Transverse colon (tissue), 4 donors: ENCODE results near the gene ACP4. TPM values are rescaled to one million over a fixed set of nuclear protein-coding genes. Genes with fewer than 3 reads are reported as not detected.

Experiments
- DNase-seq: peaks from one replicate; pipeline ENCODE4 v3.0.0-alpha.2; 2019
- H3K27ac ChIP-seq, 4 donors: fragments of 200-600 bp; sonication (generic); 2 replicates each; pipeline ENCODE4 v1.5.1; 2016 to 2018; ENCODE audit warnings: inconsistent platforms in 4 of 4
- H3K27me3 ChIP-seq: fragments of 200-600 bp; sonication (generic); 2 replicates; pipeline ENCODE4 v1.5.1; 2017; ENCODE audit warnings: inconsistent platforms
- H3K36me3 ChIP-seq, 4 donors: fragments of 200-600 bp; sonication (generic); 2 replicates each; pipeline ENCODE4 v1.5.1; 2017 to 2019; ENCODE audit warnings: inconsistent platforms in 4 of 4
- H3K4me1 ChIP-seq, 4 donors: fragments of 200-600 bp; sonication (generic); 2 replicates each; pipeline ENCODE4 v1.5.1; 2017 to 2020; ENCODE audit warnings: inconsistent platforms in 4 of 4
- H3K4me3 ChIP-seq, 4 donors: fragments of 200-600 bp; sonication (generic); 1 replicate in 1 of 4; 2 replicates in 3 of 4; pipeline versions ENCODE4 v1.5.1 to v1.6.1; 2017 to 2019; ENCODE audit warnings: inconsistent platforms in 4 of 4
- H3K9me3 ChIP-seq, 2 donors: fragments of 200-600 bp; sonication (generic); 2 replicates each; pipeline ENCODE4 v1.5.1; 2017 to 2019; ENCODE audit warnings: inconsistent platforms in 2 of 2
- CTCF ChIP-seq, 5 experiments: fragments of 200-600 bp in 3 of 5; fragments of 450-650 bp in 2 of 5; sonication (generic) in 3 of 5; IDR thresholded peaks; 1 replicate in 2 of 5; 2 replicates in 3 of 5; pipeline ENCODE4 v1.5.1; 2016 to 2017; ENCODE audit warnings: antibody characterized with exemption in 5 of 5, inconsistent platforms in 3 of 5, mild to moderate bottlenecking in 2 of 5, moderate library complexity in 1 of 5
- EP300 ChIP-seq: sonication (generic); formaldehyde crosslinking; IDR thresholded peaks from one replicate; pipeline ENCODE4 v1.6.1; 2017; ENCODE audit warnings: antibody characterized with exemption, low read depth
- POLR2A ChIP-seq: fragments of 450-650 bp; IDR thresholded peaks from one replicate; pipeline ENCODE4 v1.6.1; 2016; ENCODE audit warnings: antibody characterized with exemption, mild to moderate bottlenecking, moderate library complexity
- POLR2AphosphoS5 ChIP-seq, 3 donors: sonication (generic); formaldehyde crosslinking; IDR thresholded peaks; one replicate each; pipeline ENCODE4 v1.6.1; 2016; ENCODE audit warnings: antibody characterized with exemption in 3 of 3
- WGBS, 2 donors: methylation state at CpG; one replicate each; pipeline ENCODE4 v1.1.5; 2018; ENCODE audit warnings: low coverage in 1 of 2; 5-methylcytosine and 5-hydroxymethylcytosine counted together
- in situ Hi-C, 4 donors: fragments of 200-750 bp; cut with MboI; loops; one replicate each; pipeline versions ENCODE4 v1.15.0 to v1.15.1; 2017; ENCODE audit warnings: low sequenced_read_pairs in 3 of 4, low pct_ligation_motif_present in 1 of 4, low pct_unique_long_range_greater_than_20kb in 1 of 4
- intact Hi-C: fragments of 100-400 bp; cut with DNase I; formaldehyde crosslinking; loops from one replicate; pipeline ENCODE4 v1.15.1; 2023; ENCODE audit warnings: low total_unique reads
- total RNA-seq, 4 donors: library from RNA; depleted of rRNA; stranded (reverse); fragments of >200 nt; gene quantifications; one replicate each; pipeline ENCODE4 v1.1.0, GENCODE V29; 2016

Gene ACP4
- total RNA-seq, 4 donors from 2014 or later, result not detected

- no peak overlapping the region for H3K27ac ChIP-seq
- no peaks in the 10 kb centered on the region for H3K36me3 ChIP-seq
- H3K4me1 ChIP-seq, result no peaks in the 10 kb centered on the region
- no peak for DNase-seq
- 79 to 83% methylated on average over 6 of the region's 6 CpGs for WGBS, 2 donors
- H3K4me3 ChIP-seq, result no peak overlapping the region
- H3K27me3 ChIP-seq, result peaks cover 8% of the 10 kb centered on the region
- intact Hi-C loops, result no loop called here
- in situ Hi-C loops, result loop anchor here in 2 of 4 donors (25.0 kb wide), 1 partner anchor 254 kb away; no protein-coding TSS in a partner anchor
- no peaks in the 10 kb centered on the region for H3K9me3 ChIP-seq
- TF ChIP-seq EP300 (no peak), POLR2A (no peak), CTCF (IDR thresholded peaks at IDR 0.05) (no peak), POLR2AphosphoS5 (IDR thresholded peaks at IDR 0.05) (no peak)
These were observed 780 bp downstream of the ACP4 start for GRCh38 chr19:50790922-50791467.

- no peaks in the 10 kb centered on the region for H3K9me3 ChIP-seq
- H3K27me3 ChIP-seq, result peaks cover 8% of the 10 kb centered on the region
- no peaks in the 10 kb centered on the region for H3K36me3 ChIP-seq
- DNase-seq, result no peak
- no peaks in the 10 kb centered on the region for H3K4me1 ChIP-seq
- no peak for TF ChIP-seq POLR2AphosphoS5 (IDR thresholded peaks at IDR 0.05)
- no peak for TF ChIP-seq EP300
- TF ChIP-seq POLR2A, result no peak
- no peak for TF ChIP-seq CTCF (IDR thresholded peaks at IDR 0.05)
- no peak overlapping the region for H3K27ac ChIP-seq
- in situ Hi-C loops (loop anchor here in 2 of 4 donors (25.0 kb wide), 1 partner anchor 254 kb away; no protein-coding TSS in a partner anchor), intact Hi-C loops (no loop called here)
- no peak overlapping the region for H3K4me3 ChIP-seq
- WGBS, 2 donors, result 64% methylated on average over 47 of the region's 47 CpGs; no CpG with 5 or more reads in 1 of the 2 donors
These were observed 1.5 kb downstream of the ACP4 start for GRCh38 chr19:50791594-50792271.

- Histone ChIP-seq H3K27me3 (peaks cover 8% of the 10 kb centered on the region), H3K4me3 (no peak overlapping the region), H3K4me1 (no peaks in the 10 kb centered on the region), H3K27ac (no peak overlapping the region), H3K36me3 (no peaks in the 10 kb centered on the region), H3K9me3 (no peaks in the 10 kb centered on the region)
- TF ChIP-seq POLR2A, result no peak
- TF ChIP-seq CTCF (IDR thresholded peaks at IDR 0.05), result no peak
- TF ChIP-seq POLR2AphosphoS5 (IDR thresholded peaks at IDR 0.05), result no peak
- intact Hi-C loops, result no loop called here
- DNase-seq, result no peak
- 73 to 83% methylated on average over 1 to 13 of the region's 13 CpGs for WGBS, 2 donors
- in situ Hi-C loops, result loop anchor here in 2 of 4 donors (25.0 kb wide), 1 partner anchor 255 kb away; no protein-coding TSS in a partner anchor
These were observed 2.3 kb downstream of the ACP4 start for GRCh38 chr19:50792272-50793250.

- peaks cover 8% of the 10 kb centered on the region for H3K27me3 ChIP-seq
- H3K27ac ChIP-seq, result no peak overlapping the region
- no peaks in the 10 kb centered on the region for H3K9me3 ChIP-seq
- WGBS, 2 donors, result 44% methylated on average over 11 of the region's 11 CpGs; no CpG with 5 or more reads in 1 of the 2 donors
- H3K4me1 ChIP-seq, result no peaks in the 10 kb centered on the region
- intact Hi-C loops, result no loop called here
- no peak overlapping the region for H3K4me3 ChIP-seq
- no peak for TF ChIP-seq POLR2AphosphoS5 (IDR thresholded peaks at IDR 0.05)
- TF ChIP-seq CTCF (IDR thresholded peaks at IDR 0.05), result no peak
- no peak for TF ChIP-seq POLR2A
- no peak for TF ChIP-seq EP300
- in situ Hi-C loops, result loop anchor here in 2 of 4 donors (25.0 kb wide), 1 partner anchor 256 kb away; no protein-coding TSS in a partner anchor
- DNase-seq, result no peak
- H3K36me3 ChIP-seq, result no peaks in the 10 kb centered on the region
These were observed 3.4 kb downstream of the ACP4 start for GRCh38 chr19:50793558-50794065.
